Brain microvascular endothelial cell (primary cell): ENCODE data around the gene CLSTN1.
"Not testable (repeated sequence)": the region's sequence is repeated elsewhere in the genome, so short reads cannot be mapped to it uniquely, and the experiment has no call there.

Experiments
- DNase-seq: peaks from one replicate; pipeline ENCODE4 v3.0.0-alpha.2; 2020
- H3K27ac ChIP-seq: fragments of 250-450 bp; sonication (Bioruptor Pico); 2 replicates; pipeline ENCODE4 v1.5.1; 2020; ENCODE audit warnings: mild to moderate bottlenecking, moderate library complexity
- H3K27me3 ChIP-seq: fragments of 250-450 bp; sonication (Bioruptor Pico); replicated peaks from 2 replicates; pipeline ENCODE4 v1.5.1; 2020; ENCODE audit warnings: mild to moderate bottlenecking
- H3K36me3 ChIP-seq: fragments of 250-450 bp; sonication (Bioruptor Pico); replicated peaks from 2 replicates; pipeline ENCODE4 v1.5.1; 2020; ENCODE audit warnings: mild to moderate bottlenecking
- H3K4me3 ChIP-seq: 2 replicates; pipeline ENCODE4 v1.5.1; 2011; ENCODE audit warnings: low read depth, mild to moderate bottlenecking, control low read depth, low read length, moderate library complexity
- in situ Hi-C: cut with HindIII; loops from 2 replicates; pipeline ENCODE4 v1.10.0; 2017; ENCODE audit warnings: low sequenced_read_pairs, low pct_ligation_motif_present
- TF ChIP-seq, protein P1 (sequence below): IDR thresholded peaks from 2 replicates; pipeline ENCODE4 v1.5.1; 2011; ENCODE audit warnings: low read depth, mild to moderate bottlenecking, moderate library complexity, low read length, control low read depth, inconsistent platforms; ENCODE audit errors: missing control alignments

The CLSTN1 gene

DNA sequence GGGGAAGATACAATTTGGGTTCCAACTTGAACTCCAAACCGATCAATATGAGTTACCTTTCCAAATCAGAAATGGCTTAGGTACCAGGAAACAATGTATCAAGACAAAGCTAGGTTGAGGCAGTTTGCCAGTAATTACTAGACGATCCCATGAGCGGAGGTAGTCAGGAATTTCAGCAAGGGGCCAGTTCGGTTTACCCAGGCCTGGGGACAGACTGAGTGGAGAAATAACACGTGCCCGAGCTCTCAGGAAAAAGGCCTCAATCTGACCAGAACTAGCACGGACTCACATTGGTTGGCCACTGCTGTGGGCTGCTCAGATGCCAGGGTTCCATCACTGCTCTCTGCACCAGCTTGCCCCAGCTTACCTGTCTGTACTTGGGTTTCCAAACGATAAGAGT, 15.3 kb downstream of the CLSTN1 start:
- in situ Hi-C loops = no loop called here
- DNase-seq = no peak
- no peaks in the 10 kb centered on the region for H3K27me3 ChIP-seq
- H3K27ac ChIP-seq = no peak overlapping the region
- H3K4me3 ChIP-seq = no peak overlapping the region
- H3K36me3 ChIP-seq = no peaks in the 10 kb centered on the region
- TF ChIP-seq, protein P1, sequence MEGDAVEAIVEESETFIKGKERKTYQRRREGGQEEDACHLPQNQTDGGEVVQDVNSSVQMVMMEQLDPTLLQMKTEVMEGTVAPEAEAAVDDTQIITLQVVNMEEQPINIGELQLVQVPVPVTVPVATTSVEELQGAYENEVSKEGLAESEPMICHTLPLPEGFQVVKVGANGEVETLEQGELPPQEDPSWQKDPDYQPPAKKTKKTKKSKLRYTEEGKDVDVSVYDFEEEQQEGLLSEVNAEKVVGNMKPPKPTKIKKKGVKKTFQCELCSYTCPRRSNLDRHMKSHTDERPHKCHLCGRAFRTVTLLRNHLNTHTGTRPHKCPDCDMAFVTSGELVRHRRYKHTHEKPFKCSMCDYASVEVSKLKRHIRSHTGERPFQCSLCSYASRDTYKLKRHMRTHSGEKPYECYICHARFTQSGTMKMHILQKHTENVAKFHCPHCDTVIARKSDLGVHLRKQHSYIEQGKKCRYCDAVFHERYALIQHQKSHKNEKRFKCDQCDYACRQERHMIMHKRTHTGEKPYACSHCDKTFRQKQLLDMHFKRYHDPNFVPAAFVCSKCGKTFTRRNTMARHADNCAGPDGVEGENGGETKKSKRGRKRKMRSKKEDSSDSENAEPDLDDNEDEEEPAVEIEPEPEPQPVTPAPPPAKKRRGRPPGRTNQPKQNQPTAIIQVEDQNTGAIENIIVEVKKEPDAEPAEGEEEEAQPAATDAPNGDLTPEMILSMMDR = no peak

DNA sequence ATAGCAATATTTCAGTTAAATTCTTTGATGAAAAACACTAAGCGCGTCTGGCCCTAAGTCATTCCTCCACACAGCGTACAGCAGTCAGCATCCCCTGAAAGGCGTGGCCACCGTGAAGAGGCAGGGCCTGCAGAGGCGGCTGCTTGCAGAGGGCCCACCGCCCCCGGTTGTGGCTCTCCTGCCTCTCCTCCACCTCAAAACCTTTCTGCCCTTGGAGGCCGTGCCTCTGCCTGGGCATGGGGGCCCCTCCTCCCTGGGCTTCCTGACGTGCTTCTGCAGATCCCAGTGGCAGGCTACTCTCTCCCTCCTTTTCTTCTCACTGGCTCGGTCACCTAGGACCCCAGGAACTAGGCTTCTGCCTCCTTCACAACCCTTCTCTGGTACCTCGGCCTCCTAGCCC, 16.2 kb downstream of the CLSTN1 start:
- H3K36me3 ChIP-seq = no peaks in the 10 kb centered on the region
- H3K27me3 ChIP-seq = no peaks in the 10 kb centered on the region
- in situ Hi-C loops = no loop called here
- H3K4me3 ChIP-seq = no peak overlapping the region
- no peak for DNase-seq
- TF ChIP-seq, protein P1 = no peak
- H3K27ac ChIP-seq = no peak overlapping the region

DNA sequence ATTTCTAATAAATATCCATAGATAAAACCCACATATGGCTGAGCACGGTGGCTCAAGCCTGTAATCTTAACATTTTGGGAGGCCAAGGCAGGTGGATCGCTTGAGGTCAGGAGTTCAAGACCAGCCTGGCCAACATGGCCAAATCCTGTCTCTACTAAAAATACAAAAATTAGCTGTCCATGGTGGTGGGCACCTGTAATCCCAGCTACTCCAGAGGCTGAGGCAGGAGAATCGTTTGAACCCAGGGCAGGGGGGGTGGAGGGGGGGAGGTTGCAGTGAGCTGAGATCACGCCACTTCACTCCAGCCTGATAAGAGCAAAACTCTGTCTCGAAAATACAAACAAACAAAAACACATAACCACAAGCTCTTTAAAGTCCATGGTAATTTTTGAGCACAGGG, 17.8 kb downstream of the CLSTN1 start:
- H3K27ac ChIP-seq, H3K36me3 ChIP-seq, DNase-seq, H3K27me3 ChIP-seq, in situ Hi-C loops, H3K4me3 ChIP-seq: not testable (repeated sequence)

DNA sequence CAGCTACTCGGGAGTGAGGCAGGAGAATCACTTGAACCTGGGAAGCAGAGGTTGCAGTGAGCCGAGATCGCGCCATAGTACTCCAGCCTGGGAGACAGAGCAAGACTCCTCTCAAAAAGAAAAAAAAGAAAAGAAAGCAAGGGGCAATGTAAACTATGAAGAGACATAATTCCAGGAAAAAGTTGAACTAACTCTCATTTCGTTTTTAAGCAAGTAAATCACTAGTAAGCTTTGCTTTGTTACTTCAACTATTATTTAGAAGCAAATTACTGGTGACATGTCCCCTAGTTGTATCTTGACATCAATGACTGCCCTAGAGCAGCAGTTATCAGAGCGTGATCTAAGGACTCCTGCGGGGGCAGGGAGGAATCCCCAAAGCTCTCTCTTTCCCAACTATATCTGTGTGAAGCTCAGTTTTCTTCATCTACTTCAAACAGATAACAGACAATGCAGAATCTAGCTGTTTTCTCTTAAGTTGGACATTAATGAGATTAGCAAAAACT, 18.7 kb downstream of the CLSTN1 start:
- no peaks in the 10 kb centered on the region for H3K36me3 ChIP-seq

DNA sequence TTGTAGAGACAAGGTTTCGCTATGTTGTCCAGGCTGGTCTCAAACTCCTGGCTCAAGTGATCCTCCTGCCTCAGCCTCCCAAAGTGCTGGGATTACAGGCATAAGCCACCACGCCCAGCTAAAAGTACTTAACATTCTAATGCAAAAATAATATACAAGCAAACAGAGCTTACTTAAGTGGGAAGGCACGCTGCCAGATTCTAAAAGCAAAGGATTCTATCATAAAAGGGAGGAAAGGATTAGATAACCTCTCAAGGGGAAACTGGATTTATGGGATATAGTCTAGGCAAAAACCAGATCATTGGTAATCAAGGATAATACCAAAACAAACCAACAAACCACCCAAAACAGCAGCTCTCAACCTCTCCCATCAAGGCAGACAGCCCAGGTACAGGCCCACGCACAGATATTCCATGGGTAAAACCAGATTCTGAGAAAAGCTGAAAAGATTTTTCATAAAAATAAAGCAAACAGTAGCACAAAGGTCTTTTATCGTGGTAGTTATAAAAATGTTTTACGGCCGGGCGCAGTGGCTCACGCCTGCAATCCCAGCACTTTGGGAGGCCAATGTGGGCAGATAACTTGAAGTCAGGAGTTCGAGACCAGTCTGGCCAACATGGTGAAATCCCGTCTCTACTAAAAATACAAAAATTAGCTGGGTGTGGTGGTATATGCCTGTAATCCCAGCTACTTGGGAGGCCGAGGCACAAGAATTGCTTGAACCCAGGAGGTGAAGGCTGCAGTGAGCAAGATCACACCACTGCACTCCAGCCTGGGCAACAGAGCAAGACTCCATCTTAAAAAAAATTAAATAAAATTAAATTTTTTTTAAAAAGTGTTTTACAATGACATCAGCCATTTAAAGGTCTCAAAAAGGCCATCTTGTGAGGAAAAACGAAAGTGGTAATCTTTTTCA, 20.5 kb downstream of the CLSTN1 start:
- DNase-seq, H3K27me3 ChIP-seq, H3K27ac ChIP-seq, H3K4me3 ChIP-seq, H3K36me3 ChIP-seq, in situ Hi-C loops: not testable (repeated sequence)

More for the DNA sequence above, 18.7 kb downstream of the CLSTN1 start:
- no peak for DNase-seq
- Histone ChIP-seq H3K27me3 (no peaks in the 10 kb centered on the region), H3K4me3 (no peak overlapping the region), H3K27ac (no peak overlapping the region)
- TF ChIP-seq, protein P1 = no peak
- in situ Hi-C loops = no loop called here

DNA sequence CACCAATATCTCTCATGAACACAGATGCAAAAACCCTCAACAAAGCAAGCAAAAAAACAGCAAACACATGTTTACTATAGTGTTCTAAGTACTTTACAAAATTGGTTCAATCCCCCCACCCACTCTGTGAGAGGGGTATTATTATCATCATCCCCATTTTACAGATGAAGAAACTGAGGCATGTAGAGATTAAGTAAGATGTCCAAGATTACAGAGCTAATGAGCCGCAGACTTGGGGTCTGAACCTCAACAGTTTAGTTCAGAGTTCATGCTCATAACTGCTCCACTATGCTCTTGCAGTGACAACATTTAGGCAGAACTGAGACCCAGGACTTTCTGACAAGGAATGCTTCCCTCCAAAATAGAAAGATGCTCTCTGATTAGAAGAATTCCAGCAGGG, 21.9 kb downstream of the CLSTN1 start:
- in situ Hi-C loops = no loop called here

More for the DNA sequence above, 21.9 kb downstream of the CLSTN1 start:
- Histone ChIP-seq H3K4me3 (no peak overlapping the region), H3K36me3 (no peaks in the 10 kb centered on the region), H3K27ac (no peak overlapping the region), H3K27me3 (no peaks in the 10 kb centered on the region)
- no peak for DNase-seq
- TF ChIP-seq, protein P1 = no peak
